ENCODE results near the gene ITGB2.

ITGB2 gene

DNA sequence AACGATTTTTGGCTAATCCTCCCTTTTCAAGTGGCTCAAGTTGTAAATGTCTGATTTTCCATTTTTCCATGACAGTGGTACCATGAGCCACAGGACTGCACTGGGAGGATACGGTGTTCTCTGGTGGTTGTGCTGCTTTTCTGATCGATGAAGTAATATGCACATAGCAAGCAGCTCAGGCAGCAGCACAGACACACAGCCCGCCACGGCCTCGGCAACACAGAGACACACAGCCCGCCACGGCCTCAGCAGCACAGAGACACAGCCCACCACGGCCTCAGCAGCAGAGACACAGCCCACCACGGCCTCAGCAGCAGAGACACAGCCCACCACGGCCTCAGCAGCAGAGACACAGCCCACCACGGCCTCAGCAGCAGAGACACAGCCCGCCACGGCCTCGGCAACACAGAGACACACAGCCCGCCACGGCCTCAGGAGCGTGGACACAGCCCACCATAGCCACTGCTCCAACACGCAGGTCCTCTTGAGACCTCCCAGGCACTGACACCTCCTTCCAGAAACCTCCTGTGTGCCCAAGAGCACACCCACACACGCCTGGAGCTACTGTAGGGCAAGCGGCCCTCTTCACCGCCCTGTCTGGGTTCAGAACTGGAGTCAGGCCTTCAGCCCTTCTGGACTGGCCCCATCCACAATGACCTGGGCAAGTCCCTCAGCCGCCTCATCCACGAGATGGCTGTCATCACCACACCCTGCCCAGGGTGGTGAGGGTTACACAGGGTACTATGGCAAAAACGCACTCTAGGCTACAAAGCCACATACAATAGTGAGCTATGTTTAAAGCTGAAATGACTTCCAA lies 57.6 kb downstream of the ITGB2 start:
- TF ChIP-seq, protein P1, sequence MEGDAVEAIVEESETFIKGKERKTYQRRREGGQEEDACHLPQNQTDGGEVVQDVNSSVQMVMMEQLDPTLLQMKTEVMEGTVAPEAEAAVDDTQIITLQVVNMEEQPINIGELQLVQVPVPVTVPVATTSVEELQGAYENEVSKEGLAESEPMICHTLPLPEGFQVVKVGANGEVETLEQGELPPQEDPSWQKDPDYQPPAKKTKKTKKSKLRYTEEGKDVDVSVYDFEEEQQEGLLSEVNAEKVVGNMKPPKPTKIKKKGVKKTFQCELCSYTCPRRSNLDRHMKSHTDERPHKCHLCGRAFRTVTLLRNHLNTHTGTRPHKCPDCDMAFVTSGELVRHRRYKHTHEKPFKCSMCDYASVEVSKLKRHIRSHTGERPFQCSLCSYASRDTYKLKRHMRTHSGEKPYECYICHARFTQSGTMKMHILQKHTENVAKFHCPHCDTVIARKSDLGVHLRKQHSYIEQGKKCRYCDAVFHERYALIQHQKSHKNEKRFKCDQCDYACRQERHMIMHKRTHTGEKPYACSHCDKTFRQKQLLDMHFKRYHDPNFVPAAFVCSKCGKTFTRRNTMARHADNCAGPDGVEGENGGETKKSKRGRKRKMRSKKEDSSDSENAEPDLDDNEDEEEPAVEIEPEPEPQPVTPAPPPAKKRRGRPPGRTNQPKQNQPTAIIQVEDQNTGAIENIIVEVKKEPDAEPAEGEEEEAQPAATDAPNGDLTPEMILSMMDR (IDR thresholded peaks at IDR 0.05) = no peak

DNA sequence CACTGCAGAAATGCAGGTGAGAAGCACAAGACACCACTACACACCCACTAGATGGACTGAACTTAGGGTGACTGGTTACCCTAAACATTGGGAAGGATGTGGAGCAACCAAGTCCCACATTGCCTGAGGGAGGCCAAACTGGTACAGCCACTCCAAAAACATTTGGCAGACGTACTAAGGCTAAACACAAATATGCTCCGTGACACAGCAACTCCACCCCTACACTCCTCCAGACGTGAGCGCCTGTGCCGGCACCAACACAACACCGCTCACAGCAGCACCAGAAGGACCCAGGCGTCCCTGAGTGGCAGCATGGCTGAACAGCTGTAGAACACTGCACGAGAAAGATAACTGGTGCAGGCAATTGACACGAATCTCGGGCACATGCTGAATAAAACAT lies 61.9 kb downstream of the ITGB2 start:
- TF ChIP-seq, protein P1 (IDR thresholded peaks at IDR 0.05) = no peak

DNA sequence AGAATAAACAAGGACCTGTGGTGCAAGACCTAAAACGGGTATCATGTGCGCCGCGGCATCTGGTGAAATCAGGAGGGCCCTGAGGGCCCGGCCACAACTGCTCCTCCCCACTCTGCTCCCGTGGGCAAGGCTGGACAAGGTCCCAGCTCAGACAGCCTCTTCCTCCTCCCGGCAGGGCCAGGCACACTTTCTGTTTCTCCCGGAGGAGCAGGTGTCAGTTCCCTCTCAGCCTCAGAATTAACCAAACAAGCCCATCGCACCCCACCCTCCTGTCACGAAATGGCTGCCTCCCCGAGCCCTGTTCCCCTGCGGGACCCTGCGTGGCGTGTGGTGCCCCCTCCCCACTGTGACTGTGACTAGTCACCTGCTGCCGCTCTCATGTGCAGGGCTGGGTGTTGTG lies 62.4 kb downstream of the ITGB2 start:
- TF ChIP-seq, protein P1 (IDR thresholded peaks at IDR 0.05) = no peak

DNA sequence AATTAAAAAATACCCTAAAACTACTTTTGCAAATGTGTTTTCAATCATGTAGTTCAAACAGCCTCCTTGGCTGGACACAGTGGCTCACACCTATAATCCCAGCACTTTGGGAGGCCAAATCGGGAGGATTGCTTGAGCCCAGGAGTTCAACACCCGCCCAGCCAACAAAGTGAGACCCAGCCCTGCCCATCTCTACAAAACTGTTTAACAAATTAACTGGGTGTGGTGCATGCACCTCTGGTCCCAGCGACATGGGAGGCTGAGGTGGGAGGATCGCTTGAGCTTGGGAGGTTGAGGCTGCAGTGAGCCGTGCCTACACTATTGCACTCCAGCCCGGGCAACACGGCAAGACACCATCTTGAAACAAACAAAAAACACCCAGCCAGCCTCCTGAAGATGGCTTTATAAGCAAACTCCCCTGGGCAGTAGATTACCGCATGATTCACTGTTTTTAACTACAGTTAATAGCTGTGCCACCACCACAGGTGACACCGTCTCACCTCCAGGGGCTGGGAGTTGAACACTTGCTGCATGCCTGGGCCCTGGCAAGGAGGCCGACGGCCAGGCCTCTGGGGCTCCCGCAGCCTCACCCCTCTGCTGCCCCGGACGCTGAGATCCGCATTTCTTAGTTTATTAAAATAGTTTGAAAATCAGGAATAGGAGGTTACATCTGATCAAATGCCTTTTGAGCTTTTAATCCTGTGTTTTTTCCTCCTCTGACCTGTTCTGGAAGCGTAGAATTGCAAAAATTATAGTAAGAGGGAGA lies 63.4 kb downstream of the ITGB2 start:
- TF ChIP-seq, protein P1 (IDR thresholded peaks at IDR 0.05) = no peak

DNA sequence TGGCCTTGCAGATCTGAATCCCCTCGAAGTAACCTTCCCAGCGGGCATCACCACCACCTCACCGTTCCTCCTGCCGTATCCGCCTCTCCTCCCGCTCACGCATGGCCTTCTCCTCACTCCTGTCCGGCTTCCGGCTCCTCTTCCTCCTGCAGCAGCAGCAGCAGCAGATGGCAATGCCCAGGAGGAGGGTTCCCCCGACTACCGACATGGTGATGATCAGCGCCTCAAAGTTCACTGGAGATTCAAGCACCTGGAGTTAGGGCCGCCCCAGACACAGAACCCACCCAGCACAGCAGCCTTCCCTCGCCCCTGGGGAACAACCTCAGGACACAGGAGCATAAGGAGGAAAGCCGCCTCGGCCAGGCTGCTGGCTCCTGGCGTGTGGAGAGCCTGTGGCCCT lies 64.6 kb downstream of the ITGB2 start:
- TF ChIP-seq, protein P1 (IDR thresholded peaks at IDR 0.05) = no peak

DNA sequence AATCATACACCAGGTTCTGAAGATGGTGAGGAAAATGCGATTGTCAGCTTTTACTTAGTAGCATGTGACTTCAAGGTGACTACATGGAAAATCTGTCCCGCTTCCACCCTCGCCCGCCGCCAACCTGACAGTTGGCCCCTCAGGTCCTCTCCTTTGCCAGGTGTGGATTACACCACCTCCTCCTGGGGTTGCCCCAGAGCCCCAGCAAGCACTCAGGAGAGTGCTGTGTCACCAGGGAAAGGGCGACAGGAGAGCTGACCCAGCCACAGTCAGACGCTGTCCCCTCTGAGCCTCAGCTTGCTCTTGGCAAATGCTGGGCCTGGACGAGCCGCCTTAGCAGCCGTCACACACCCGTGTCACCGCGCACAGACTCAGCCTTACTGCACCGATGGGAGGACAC lies 65.1 kb downstream of the ITGB2 start:
- TF ChIP-seq, protein P1 (IDR thresholded peaks at IDR 0.05) = no peak

DNA sequence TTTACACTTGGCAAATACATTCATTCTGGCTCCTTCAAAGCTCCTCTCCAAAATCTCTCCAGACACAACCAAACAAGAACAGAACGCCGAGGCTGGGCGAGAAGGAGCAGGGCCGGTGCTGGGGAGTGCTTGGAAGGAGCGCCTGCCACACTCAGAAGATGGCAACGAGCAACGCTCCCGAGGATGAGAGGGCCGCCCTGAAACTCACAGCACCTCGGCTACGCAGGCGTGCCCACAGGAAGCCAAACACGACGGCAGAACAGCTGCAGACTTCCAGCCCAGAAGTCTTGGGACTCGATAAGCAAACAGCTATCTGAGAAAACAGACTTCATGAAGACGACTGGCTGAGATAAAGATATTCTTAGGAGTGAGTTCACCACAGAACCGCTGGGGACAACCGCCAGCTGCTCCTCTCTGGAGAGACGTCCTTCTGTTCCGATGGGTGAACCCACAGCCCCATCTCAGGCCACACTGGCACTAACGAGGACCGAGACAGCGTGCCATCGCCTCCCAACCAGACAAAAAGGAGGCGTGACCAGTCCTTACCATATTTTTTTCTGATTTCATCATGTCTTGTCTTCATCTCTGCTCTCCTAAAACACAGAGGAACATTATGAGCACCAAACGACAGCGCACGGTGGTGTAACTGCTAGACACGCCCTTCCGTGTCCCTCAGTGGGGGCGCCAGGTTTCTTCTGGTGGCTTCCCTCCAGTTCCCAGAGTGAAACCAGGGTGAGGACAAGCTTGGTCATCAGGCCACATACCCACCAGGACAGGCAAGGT lies 65.8 kb downstream of the ITGB2 start:
- TF ChIP-seq, protein P1 (IDR thresholded peaks at IDR 0.05) = no peak
